Naive thymus-derived CD8-positive, alpha-beta T cell (primary cell): ENCODE data around the gene SORD. TPM values are rescaled to one million over a fixed set of nuclear protein-coding genes. Genes with fewer than 3 reads are reported as not detected.

Experiments
- ATAC-seq, 2 donors: fragments of 150-1000 bp; cut with Tn5 transposase in 1 of 2; sonication (Bioruptor Pico), chemical (Tn5 transposase) in 1 of 2; 1 replicate in 1 of 2; 2 replicates in 1 of 2; pipeline ENCODE4 v1.10.0; 2021; ENCODE audit warnings: mild to moderate bottlenecking in 2 of 2, moderate library complexity in 2 of 2
- POLR2A ChIA-PET: fragments of 350-600 bp; sonication (Branson Sonifier 250); formaldehyde crosslinking; loops from one replicate; lab custom pipeline; 2021; ENCODE audit warnings: antibody characterized with exemption; lab: Charles Lee
- DNase-seq, 10 donors: peaks; one replicate each; pipeline versions ENCODE4 v3.0.0 to v3.0.0-alpha.2; 2020 to 2022
- H3K27ac Mint-ChIP-seq, 10 donors: one replicate each; pipeline ENCODE4 v1.8.0; 2020 to 2022; ENCODE audit warnings: mild to moderate bottlenecking in 10 of 10, mixed read lengths in 10 of 10, moderate library complexity in 4 of 10, inconsistent platforms in 1 of 10
- H3K27me3 Mint-ChIP-seq, 5 donors: one replicate each; pipeline ENCODE4 v1.8.0; 2021 to 2022; ENCODE audit warnings: mixed read lengths in 5 of 5
- H3K36me3 Mint-ChIP-seq, 3 donors: one replicate each; pipeline ENCODE4 v1.8.0; 2020 to 2022; ENCODE audit warnings: mixed read lengths in 3 of 3, mild to moderate bottlenecking in 2 of 3, inconsistent platforms in 1 of 3
- H3K4me1 Mint-ChIP-seq, 4 donors: one replicate each; pipeline ENCODE4 v1.8.0; 2021 to 2022; ENCODE audit warnings: mixed read lengths in 4 of 4
- H3K4me3 Mint-ChIP-seq, 10 donors: one replicate each; pipeline ENCODE4 v1.8.0; 2020 to 2022; ENCODE audit warnings: mild to moderate bottlenecking in 10 of 10, mixed read lengths in 10 of 10, moderate library complexity in 6 of 10, inconsistent platforms in 1 of 10
- H3K9me3 Mint-ChIP-seq, 9 donors: one replicate each; pipeline ENCODE4 v1.8.0; 2020 to 2022; ENCODE audit warnings: mixed read lengths in 9 of 9, mild to moderate bottlenecking in 3 of 9, inconsistent platforms in 1 of 9, moderate library complexity in 1 of 9
- polyA plus RNA-seq, 3 donors: library from polyadenylated mRNA; unstranded; fragments of 300-500 nt; fragmentation: Illumina TruSeq; gene quantifications; one replicate each; pipeline ENCODE4 v1.2.3, GENCODE V29; 2021
- total RNA-seq, 8 experiments: library from RNA in 2 of 8; stranded (reverse) in 2 of 8; gene quantifications; one replicate each; pipeline ENCODE4 v1.2.3 and lab custom pipeline; 2021 to 2026

Gene SORD
- total and polyA plus RNA-seq, 5 experiments from 2014 or later, result 4.1 to 6.3 (median 5.0) TPM

GRCh38 chr15:45117308-45118130 lies 94.5 kb downstream of the SORD start:
- H3K4me1 Mint-ChIP-seq, result peaks cover 24 to 55% (median 44%) of the 10 kb centered on the region in 4 donors
- DNase-seq (no peak), ATAC-seq (peak; percentile 3 to 29)
- POLR2A ChIA-PET, result interaction anchor here (0.7 kb wide), 1 partner anchor 284 kb away, joined by 3 read pairs; a partner anchor contains a TSS
- peaks cover 0 to 2% (median 0%) of the 10 kb centered on the region in 9 donors for H3K9me3 Mint-ChIP-seq
- peak overlapping the region; percentile 68 to 93 (median 88) for H3K4me3 Mint-ChIP-seq
- peaks cover 0 to 2% (median 0%) of the 10 kb centered on the region in 3 donors for H3K36me3 Mint-ChIP-seq
- peak overlapping the region in 4 of 10 donors; percentile 34 to 73 (median 68) for H3K27ac Mint-ChIP-seq
- H3K27me3 Mint-ChIP-seq, result peaks cover 39 to 81% (median 64%) of the 10 kb centered on the region in 5 donors

GRCh38 chr15:45118131-45118588 lies 95.2 kb downstream of the SORD start:
- ATAC-seq, result peak; percentile 98
- Mint-ChIP-seq H3K27ac (peak overlapping the region in 3 of 10 donors; percentile 34 to 73 (median 66)), H3K9me3 (peaks cover 0 to 2% (median 0%) of the 10 kb centered on the region in 9 donors), H3K27me3 (peaks cover 42 to 81% (median 65%) of the 10 kb centered on the region in 5 donors), H3K4me3 (peak overlapping the region; percentile 68 to 93 (median 88)), H3K4me1 (peaks cover 21 to 49% (median 39%) of the 10 kb centered on the region in 4 donors), H3K36me3 (peaks cover 0 to 2% (median 0%) of the 10 kb centered on the region in 3 donors)
- POLR2A ChIA-PET, result interaction anchor here (0.7 kb wide), 1 partner anchor 284 kb away, joined by 3 read pairs; a partner anchor contains a TSS
- peak; percentile 67 to 90 (median 78) for DNase-seq

- H3K27me3 Mint-ChIP-seq, result peaks cover 39 to 81% (median 61%) of the 10 kb centered on the region in 5 donors
- H3K4me3 Mint-ChIP-seq, result no peak overlapping the region
- H3K9me3 Mint-ChIP-seq, result peaks cover 0 to 2% (median 0%) of the 10 kb centered on the region in 9 donors
- H3K4me1 Mint-ChIP-seq, result peaks cover 17 to 40% (median 31%) of the 10 kb centered on the region in 4 donors
- ATAC-seq (no peak), DNase-seq (no peak)
- peaks cover 0 to under 1% (median 0%) of the 10 kb centered on the region in 3 donors for H3K36me3 Mint-ChIP-seq
- POLR2A ChIA-PET, result interaction anchor here (0.6 kb wide), 1 partner anchor 149 kb away, joined by 3 read pairs; no protein-coding TSS in a partner anchor
- H3K27ac Mint-ChIP-seq, result no peak overlapping the region
Measured at GRCh38 chr15:45118996-45119395, 96.0 kb downstream of the SORD start.

- H3K27me3 Mint-ChIP-seq, result peaks cover 38 to 74% (median 56%) of the 10 kb centered on the region in 5 donors
- peaks cover 0 to 2% (median 0%) of the 10 kb centered on the region in 9 donors for H3K9me3 Mint-ChIP-seq
- no peak for DNase-seq
- no peak overlapping the region for H3K4me3 Mint-ChIP-seq
- peaks cover 14 to 30% (median 22%) of the 10 kb centered on the region in 4 donors for H3K4me1 Mint-ChIP-seq
- ATAC-seq, result no peak
- H3K27ac Mint-ChIP-seq, result no peak overlapping the region
- POLR2A ChIA-PET, result no interaction called here
- H3K36me3 Mint-ChIP-seq, result no peaks in the 10 kb centered on the region
Measured at GRCh38 chr15:45120081-45120972, 97.3 kb downstream of the SORD start.

- no peak for DNase-seq
- Mint-ChIP-seq H3K27ac (peak overlapping the region in 1 of 10 donors; percentile 2), H3K4me1 (peaks cover 14 to 25% (median 19%) of the 10 kb centered on the region in 4 donors), H3K4me3 (no peak overlapping the region), H3K36me3 (no peaks in the 10 kb centered on the region), H3K27me3 (peaks cover 37 to 74% (median 56%) of the 10 kb centered on the region in 5 donors), H3K9me3 (no peaks in the 10 kb centered on the region)
- POLR2A ChIA-PET, result no interaction called here
- no peak for ATAC-seq
Measured at GRCh38 chr15:45121020-45121419, 98.0 kb downstream of the SORD start.

- peaks cover 33 to 72% (median 55%) of the 10 kb centered on the region in 5 donors for H3K27me3 Mint-ChIP-seq
Measured at GRCh38 chr15:45121706-45122417, 98.9 kb downstream of the SORD start.

GRCh38 chr15:45122719-45123118 lies 99.7 kb downstream of the SORD start:
- POLR2A ChIA-PET, result no interaction called here
- Mint-ChIP-seq H3K4me3 (no peak overlapping the region), H3K27me3 (peaks cover 32 to 65% (median 51%) of the 10 kb centered on the region in 5 donors), H3K36me3 (no peaks in the 10 kb centered on the region), H3K9me3 (no peaks in the 10 kb centered on the region), H3K4me1 (peaks cover 3 to 8% (median 5%) of the 10 kb centered on the region in 4 donors), H3K27ac (no peak overlapping the region)
- ATAC-seq (no peak), DNase-seq (no peak)

More at GRCh38 chr15:45121706-45122417, 98.9 kb downstream of the SORD start:
- ATAC-seq, result no peak
- Mint-ChIP-seq H3K4me3 (no peak overlapping the region), H3K9me3 (no peaks in the 10 kb centered on the region), H3K36me3 (no peaks in the 10 kb centered on the region), H3K4me1 (peaks cover 10 to 16% (median 12%) of the 10 kb centered on the region in 4 donors), H3K27ac (peak overlapping the region in 1 of 10 donors; percentile 21)
- no peak for DNase-seq
- POLR2A ChIA-PET, result no interaction called here

GRCh38 chr15:45123397-45123796 lies 100.4 kb downstream of the SORD start:
- Mint-ChIP-seq H3K36me3 (no peaks in the 10 kb centered on the region), H3K9me3 (no peaks in the 10 kb centered on the region), H3K4me1 (peaks cover 0 to under 1% (median 0%) of the 10 kb centered on the region in 4 donors), H3K27ac (no peak overlapping the region), H3K4me3 (no peak overlapping the region), H3K27me3 (peaks cover 27 to 67% (median 52%) of the 10 kb centered on the region in 5 donors)
- POLR2A ChIA-PET, result interaction anchor here (1.2 kb wide), 1 partner anchor 77 kb away, joined by 4 read pairs; no protein-coding TSS in a partner anchor
- DNase-seq (no peak), ATAC-seq (no peak)

GRCh38 chr15:45126535-45127158 lies 103.7 kb downstream of the SORD start:
- Mint-ChIP-seq H3K9me3 (no peaks in the 10 kb centered on the region), H3K27me3 (peaks cover 27 to 73% (median 58%) of the 10 kb centered on the region in 5 donors), H3K36me3 (no peaks in the 10 kb centered on the region), H3K27ac (no peak overlapping the region), H3K4me3 (no peak overlapping the region), H3K4me1 (peaks cover 0 to 8% (median 2%) of the 10 kb centered on the region in 4 donors)
- ATAC-seq (peak; percentile 62 to 64), DNase-seq (peak in 5 of 10 donors; percentile 23 to 43 (median 41))
- POLR2A ChIA-PET, result interaction anchor here (0.6 kb wide), 1 partner anchor 149 kb away, joined by 3 read pairs; no protein-coding TSS in a partner anchor
